SK-N-SH (cell line): Measurements from ENCODE around the gene CFAP126.

ENCODE experiments used
- GABPA ChIP-seq: IDR thresholded peaks from 2 replicates; pipeline ENCODE4 v1.4.0; 2012; ENCODE audit warnings: low read depth, mild to moderate bottlenecking
- RFX5 ChIP-seq: IDR thresholded peaks from 2 replicates; pipeline ENCODE4 v1.6.1; 2012; ENCODE audit warnings: mild to moderate bottlenecking, improper control_type of control experiment, low read length
- TF ChIP-seq, protein P1 (sequence below): fragments of 200-600 bp; sonication (generic); IDR thresholded peaks from 2 replicates; pipeline ENCODE4 v1.6.1; 2017; ENCODE audit warnings: antibody characterized with exemption, mild to moderate bottlenecking, moderate library complexity

DNA sequence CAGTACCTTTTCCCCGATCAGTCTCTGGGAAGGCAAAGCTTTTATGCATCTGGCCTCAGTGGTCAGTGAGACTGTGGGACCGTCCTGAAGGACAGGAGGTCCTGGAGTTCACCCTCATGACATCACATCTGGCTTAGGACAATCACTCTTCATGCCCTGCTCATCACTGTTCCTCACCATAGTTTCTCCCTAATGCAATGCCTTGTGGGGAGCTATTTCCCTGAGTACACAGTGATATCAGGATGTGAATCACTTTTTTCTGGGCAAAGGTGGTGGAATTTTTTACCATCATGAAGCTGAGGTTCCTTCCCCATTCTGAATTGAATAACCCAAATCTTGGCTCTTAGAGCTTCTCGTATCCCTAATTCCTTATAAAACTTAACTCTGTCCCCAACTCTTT lies 34.8 kb upstream of the CFAP126 start:
- TF ChIP-seq, protein P1, sequence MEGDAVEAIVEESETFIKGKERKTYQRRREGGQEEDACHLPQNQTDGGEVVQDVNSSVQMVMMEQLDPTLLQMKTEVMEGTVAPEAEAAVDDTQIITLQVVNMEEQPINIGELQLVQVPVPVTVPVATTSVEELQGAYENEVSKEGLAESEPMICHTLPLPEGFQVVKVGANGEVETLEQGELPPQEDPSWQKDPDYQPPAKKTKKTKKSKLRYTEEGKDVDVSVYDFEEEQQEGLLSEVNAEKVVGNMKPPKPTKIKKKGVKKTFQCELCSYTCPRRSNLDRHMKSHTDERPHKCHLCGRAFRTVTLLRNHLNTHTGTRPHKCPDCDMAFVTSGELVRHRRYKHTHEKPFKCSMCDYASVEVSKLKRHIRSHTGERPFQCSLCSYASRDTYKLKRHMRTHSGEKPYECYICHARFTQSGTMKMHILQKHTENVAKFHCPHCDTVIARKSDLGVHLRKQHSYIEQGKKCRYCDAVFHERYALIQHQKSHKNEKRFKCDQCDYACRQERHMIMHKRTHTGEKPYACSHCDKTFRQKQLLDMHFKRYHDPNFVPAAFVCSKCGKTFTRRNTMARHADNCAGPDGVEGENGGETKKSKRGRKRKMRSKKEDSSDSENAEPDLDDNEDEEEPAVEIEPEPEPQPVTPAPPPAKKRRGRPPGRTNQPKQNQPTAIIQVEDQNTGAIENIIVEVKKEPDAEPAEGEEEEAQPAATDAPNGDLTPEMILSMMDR, result no peak
- TF ChIP-seq GABPA (no peak), RFX5 (no peak)
